Activated CD4-positive, alpha-beta T cell treated with anti-CD3 and anti-CD28 coated beads, Interleukin-2, amount 10 ng/mL, durations not matched to agents 7 days and 5 days (primary cell): Measurements from ENCODE around the gene CNN2. TPM values are rescaled to one million over a fixed set of nuclear protein-coding genes. Genes with fewer than 3 reads are reported as not detected.

Experiments used
- CTCF ChIA-PET: fragments of 350-600 bp; sonication (Branson Sonifier 250); formaldehyde crosslinking; loops from one replicate; lab custom pipeline; 2021; ENCODE audit warnings: antibody characterized with exemption; lab: Charles Lee
- POLR2A ChIA-PET: fragments of 350-600 bp; sonication (Branson Sonifier 250); formaldehyde crosslinking; loops from one replicate; lab custom pipeline; 2021; ENCODE audit warnings: antibody characterized with exemption; lab: Charles Lee
- DNase-seq: peaks from one replicate; pipeline ENCODE4 v3.0.0-alpha.2; 2020
- H3K27ac Mint-ChIP-seq: one replicate; pipeline ENCODE4 v1.8.0; 2021; ENCODE audit warnings: mild to moderate bottlenecking, moderate library complexity, mixed read lengths
- H3K27me3 Mint-ChIP-seq: one replicate; pipeline ENCODE4 v1.8.0; 2021; ENCODE audit warnings: mixed read lengths
- H3K36me3 Mint-ChIP-seq: one replicate; pipeline ENCODE4 v1.8.0; 2021; ENCODE audit warnings: low read depth, mixed read lengths
- H3K4me1 Mint-ChIP-seq: one replicate; pipeline ENCODE4 v1.8.0; 2021; ENCODE audit warnings: mixed read lengths
- H3K4me3 Mint-ChIP-seq: one replicate; pipeline ENCODE4 v1.8.0; 2021; ENCODE audit warnings: mild to moderate bottlenecking, moderate library complexity, mixed read lengths
- H3K9me3 Mint-ChIP-seq: one replicate; pipeline ENCODE4 v1.8.0; 2021; ENCODE audit warnings: mixed read lengths
- total RNA-seq, 2 experiments: library from RNA; stranded (reverse); gene quantifications; one replicate each; pipeline ENCODE4 v1.2.3, GENCODE V29; 2021

Gene CNN2
- total RNA-seq, 2 experiments from 2014 or later, result 558 to 580 TPM

- CTCF ChIA-PET, result interaction anchor here (0.9 to 4.7 kb wide), 20 partner anchors 8 to 200 kb away, joined by 3 to 72 read pairs (median 6); partner anchors contain the start of gene CNN2
- Mint-ChIP-seq H3K27ac (no peak overlapping the region), H3K36me3 (peaks cover 27% of the 10 kb centered on the region), H3K9me3 (no peaks in the 10 kb centered on the region), H3K27me3 (no peaks in the 10 kb centered on the region), H3K4me3 (no peak overlapping the region), H3K4me1 (peaks cover 38% of the 10 kb centered on the region)
- DNase-seq, result no peak
- POLR2A ChIA-PET, result no interaction called here
Observed at GRCh38 chr19:1063909-1064660, 37.7 kb downstream of the CNN2 start.

- H3K4me1 Mint-ChIP-seq, result peaks cover 39% of the 10 kb centered on the region
Observed at GRCh38 chr19:1064661-1065605, 38.5 kb downstream of the CNN2 start.

GRCh38 chr19:1065606-1066109 lies 39.2 kb downstream of the CNN2 start:
- peaks cover 44% of the 10 kb centered on the region for H3K4me1 Mint-ChIP-seq
- H3K9me3 Mint-ChIP-seq, result no peaks in the 10 kb centered on the region
- peaks cover 31% of the 10 kb centered on the region for H3K36me3 Mint-ChIP-seq
- POLR2A ChIA-PET, result interaction anchor here (0.5 kb wide), 1 partner anchor 10 kb away, joined by 3 read pairs; no protein-coding TSS in a partner anchor
- H3K27ac Mint-ChIP-seq, result peak overlapping the region; percentile 71
- no peak for DNase-seq
- CTCF ChIA-PET, result interaction anchor here (0.6 to 4.7 kb wide), 17 partner anchors 9 to 208 kb away, joined by 3 to 72 read pairs (median 7); partner anchors contain the start of gene CNN2
- no peaks in the 10 kb centered on the region for H3K27me3 Mint-ChIP-seq
- H3K4me3 Mint-ChIP-seq, result peak overlapping the region; percentile 68

More at GRCh38 chr19:1064661-1065605, 38.5 kb downstream of the CNN2 start:
- H3K4me3 Mint-ChIP-seq, result peak overlapping the region; percentile 55
- H3K27ac Mint-ChIP-seq, result peak overlapping the region; percentile 62
- ChIA-PET POLR2A (no interaction called here), CTCF (interaction anchor here (0.9 to 4.7 kb wide), 25 partner anchors 9 to 201 kb away, joined by 3 to 72 read pairs (median 5); partner anchors contain the start of gene CNN2)
- H3K27me3 Mint-ChIP-seq, result no peaks in the 10 kb centered on the region
- DNase-seq, result peak; percentile 70
- H3K36me3 Mint-ChIP-seq, result peaks cover 28% of the 10 kb centered on the region
- no peaks in the 10 kb centered on the region for H3K9me3 Mint-ChIP-seq

DNA sequence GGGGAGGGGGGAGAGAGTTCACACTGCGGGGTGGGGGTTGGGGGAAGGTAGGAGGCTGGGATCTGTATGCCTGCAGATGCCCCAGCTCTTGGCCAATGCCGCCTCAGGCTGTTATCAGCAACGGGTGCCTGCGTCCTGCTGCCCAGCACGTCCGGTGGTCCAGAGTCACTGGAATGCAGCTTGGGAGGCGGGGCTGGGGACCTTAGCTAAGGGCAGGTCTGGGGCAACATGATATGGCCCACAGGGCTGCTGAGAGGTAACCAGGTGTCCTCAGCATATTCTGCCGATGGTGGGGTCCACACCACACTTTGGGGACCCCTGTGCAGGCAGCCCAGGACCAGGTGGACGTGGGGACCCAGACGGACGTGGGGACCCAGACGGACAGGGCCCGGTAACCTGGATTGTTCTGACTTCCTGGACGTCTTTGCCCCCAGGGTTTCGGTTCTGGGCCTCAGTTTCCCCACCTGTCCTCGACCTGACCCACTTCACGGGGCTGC lies 39.9 kb downstream of the CNN2 start:
- Mint-ChIP-seq H3K36me3 (peaks cover 31% of the 10 kb centered on the region), H3K27ac (peak overlapping the region; percentile 71), H3K27me3 (no peaks in the 10 kb centered on the region), H3K4me3 (peak overlapping the region; percentile 68), H3K9me3 (no peaks in the 10 kb centered on the region), H3K4me1 (peaks cover 44% of the 10 kb centered on the region)
- POLR2A ChIA-PET, result interaction anchor here (0.9 kb wide), 1 partner anchor 21 kb away, joined by 3 read pairs; no protein-coding TSS in a partner anchor
- DNase-seq, result no peak
- CTCF ChIA-PET, result interaction anchor here (0.6 to 4.7 kb wide), 12 partner anchors 10 to 207 kb away, joined by 3 to 72 read pairs (median 8); partner anchors contain the start of genes ABCA7 and CNN2

- DNase-seq, result peak; percentile 88
- H3K27ac Mint-ChIP-seq, result peak within 1 kb of the TSS; percentile 95
- H3K36me3 Mint-ChIP-seq, result peaks cover 33% of the 10 kb centered on the region
- H3K9me3 Mint-ChIP-seq, result no peaks in the 10 kb centered on the region
- ChIA-PET POLR2A (interaction anchor here (0.6 to 1.0 kb wide), 3 partner anchors 20 to 28 kb away, joined by 3 read pairs; no protein-coding TSS in a partner anchor), CTCF (interaction anchor here (0.9 to 4.7 kb wide), 11 partner anchors 11 to 177 kb away, joined by 3 to 72 read pairs (median 6); partner anchors contain the start of genes ABCA7 and RNU6-2)
- peaks cover 47% of the 10 kb centered on the region for H3K4me1 Mint-ChIP-seq
- H3K27me3 Mint-ChIP-seq, result no peaks in the 10 kb centered on the region
- peak within 1 kb of the TSS; percentile 91 for H3K4me3 Mint-ChIP-seq
Observed at GRCh38 chr19:1066748-1067340, 40.4 kb downstream of the CNN2 start, which contains the start of gene ARHGAP45. Gene ARHGAP45 (plus strand): TSS chr19:1067167. CDS start chr19:1067406, 239 bp downstream.

DNA sequence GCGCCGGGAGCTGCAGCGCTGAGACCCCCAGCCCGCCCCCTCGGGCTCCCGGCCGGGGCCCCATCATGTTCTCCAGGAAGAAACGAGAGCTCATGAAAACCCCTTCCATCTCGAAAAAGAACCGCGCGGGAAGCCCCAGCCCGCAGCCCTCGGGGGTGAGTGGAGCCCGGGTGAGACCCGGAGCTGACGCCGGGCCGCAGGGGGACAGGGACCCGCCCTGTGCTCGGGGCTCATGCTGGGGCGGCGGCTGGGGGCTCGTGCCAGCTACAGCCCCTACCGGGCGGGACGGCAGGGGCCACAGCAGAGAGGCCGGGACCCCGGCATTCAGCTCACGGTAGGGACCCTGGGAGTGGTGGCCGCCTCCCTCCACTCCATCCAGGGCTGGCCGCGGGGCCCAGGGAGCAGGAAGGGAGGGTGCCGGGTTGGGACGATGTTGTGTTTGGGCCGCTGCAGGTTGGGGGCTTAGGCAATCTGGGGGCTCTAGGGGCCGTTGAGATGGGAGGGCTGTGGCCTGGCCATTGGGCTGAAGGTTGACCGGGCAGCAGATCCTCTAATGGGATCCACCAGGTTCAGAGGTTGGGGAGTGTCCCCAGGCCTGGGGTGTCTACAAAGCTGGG lies 41.0 kb downstream of the CNN2 start:
- Mint-ChIP-seq H3K4me3 (peak overlapping the region; percentile 91), H3K27me3 (no peaks in the 10 kb centered on the region), H3K27ac (peak overlapping the region; percentile 95), H3K4me1 (peaks cover 51% of the 10 kb centered on the region), H3K9me3 (no peaks in the 10 kb centered on the region), H3K36me3 (peaks cover 36% of the 10 kb centered on the region)
- POLR2A ChIA-PET, result interaction anchor here (0.6 to 1.0 kb wide), 5 partner anchors 19 to 29 kb away, joined by 3 read pairs; no protein-coding TSS in a partner anchor
- DNase-seq, result no peak
- CTCF ChIA-PET, result interaction anchor here (0.6 to 4.7 kb wide), 10 partner anchors 11 to 204 kb away, joined by 3 to 72 read pairs (median 4); partner anchors contain the start of genes ABCA7 and RNU6-2

- Mint-ChIP-seq H3K9me3 (no peaks in the 10 kb centered on the region), H3K4me1 (peaks cover 58% of the 10 kb centered on the region), H3K27ac (peak overlapping the region; percentile 95), H3K27me3 (no peaks in the 10 kb centered on the region), H3K4me3 (peak overlapping the region; percentile 91), H3K36me3 (peaks cover 43% of the 10 kb centered on the region)
- ChIA-PET CTCF (interaction anchor here (0.6 to 4.7 kb wide), 8 partner anchors 10 to 205 kb away, joined by 3 to 72 read pairs (median 4); partner anchors contain the start of gene RNU6-2), POLR2A (interaction anchor here (0.6 to 1.0 kb wide), 4 partner anchors 18 to 405 kb away, joined by 3 read pairs; partner anchors contain the start of gene RNF126)
- DNase-seq, result peak; percentile 86
Observed at GRCh38 chr19:1068009-1069001, 41.9 kb downstream of the CNN2 start.

DNA sequence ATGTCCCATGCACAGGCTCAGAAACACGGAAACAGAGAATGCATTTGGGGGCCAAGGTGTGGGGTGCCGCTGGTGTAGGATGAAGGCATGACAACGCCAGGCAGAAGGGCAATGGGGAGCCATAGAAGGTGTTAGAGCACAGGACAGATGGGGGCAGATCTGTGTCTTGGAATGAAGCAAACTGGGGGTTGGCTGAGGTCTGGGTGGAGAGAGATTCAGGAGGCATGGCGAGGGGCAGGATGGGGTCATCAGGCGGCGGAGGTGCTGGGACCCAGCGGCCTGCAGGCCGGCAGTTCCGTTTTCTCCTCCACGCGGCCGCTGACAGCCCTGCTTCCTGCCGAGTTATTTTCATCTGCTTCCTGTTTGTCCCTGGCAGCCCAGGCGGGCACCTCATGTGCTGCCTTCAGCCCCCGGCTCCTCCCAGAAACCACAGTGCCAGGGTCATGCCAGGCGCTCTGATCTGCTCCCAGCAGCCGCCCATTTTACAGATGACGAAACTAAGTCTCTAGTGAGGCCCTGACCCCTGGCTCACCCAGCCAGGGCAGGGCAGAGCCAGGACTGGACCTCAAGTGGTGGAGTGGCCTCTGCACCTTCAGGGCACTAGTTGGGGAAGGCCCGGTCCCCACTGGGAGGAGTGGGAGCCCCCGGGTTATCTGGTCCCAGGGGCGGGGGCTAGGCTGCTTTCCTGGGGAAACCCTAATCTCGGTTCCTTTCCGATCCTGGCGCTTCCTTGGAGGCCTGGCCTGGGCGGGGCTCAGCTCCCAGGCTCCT lies 42.8 kb downstream of the CNN2 start:
- peaks cover 42% of the 10 kb centered on the region for H3K36me3 Mint-ChIP-seq
- H3K4me3 Mint-ChIP-seq, result peak overlapping the region; percentile 91
- no peaks in the 10 kb centered on the region for H3K9me3 Mint-ChIP-seq
- DNase-seq, result peak; percentile 87
- ChIA-PET CTCF (no interaction called here), POLR2A (interaction anchor here (0.7 kb wide), 1 partner anchor 406 kb away, joined by 3 read pairs; the partner anchor contains the start of gene RNF126)
- peak overlapping the region; percentile 93 for H3K27ac Mint-ChIP-seq
- H3K27me3 Mint-ChIP-seq, result no peaks in the 10 kb centered on the region
- H3K4me1 Mint-ChIP-seq, result peaks cover 57% of the 10 kb centered on the region

DNA sequence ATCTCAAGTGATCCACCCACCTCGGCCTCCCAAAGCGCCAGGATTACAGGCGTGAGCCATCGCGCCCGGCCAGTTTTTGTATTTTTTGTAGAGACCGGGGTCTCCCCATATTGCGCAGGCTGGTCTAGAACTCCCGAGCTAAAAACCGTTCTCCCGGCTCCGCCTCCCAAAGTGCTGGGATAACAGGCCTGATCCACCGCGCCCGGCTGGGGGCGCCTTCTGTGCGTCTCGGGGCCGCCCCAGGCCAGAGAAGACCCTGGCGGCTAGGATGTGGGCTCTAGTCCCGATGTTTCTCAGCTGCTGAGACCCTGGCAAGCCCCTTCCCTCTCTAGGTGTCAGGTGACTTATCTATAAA lies 44.1 kb downstream of the CNN2 start:
- Mint-ChIP-seq H3K4me1 (peaks cover 49% of the 10 kb centered on the region), H3K9me3 (no peaks in the 10 kb centered on the region), H3K27ac (no peak overlapping the region), H3K4me3 (peak overlapping the region; percentile 40), H3K27me3 (no peaks in the 10 kb centered on the region), H3K36me3 (peaks cover 44% of the 10 kb centered on the region)
- ChIA-PET CTCF (interaction anchor here (0.7 to 1.3 kb wide), 2 partner anchors 14 to 31 kb away, joined by 3 read pairs; partner anchors contain the start of gene ABCA7), POLR2A (no interaction called here)
- DNase-seq, result no peak
